AG09319 (cell line): Measurements from ENCODE around the gene MAP3K8.
"Not testable (repeated sequence)": the region's sequence is repeated elsewhere in the genome, so short reads cannot be mapped to it uniquely, and the experiment has no call there.

Experiments used
- DNase-seq: peaks from one replicate; pipeline ENCODE4 v3.0.0-alpha.2; 2010; ENCODE audit warnings: low read depth; ENCODE audit errors: extremely low read depth
- CTCF ChIP-seq: IDR thresholded peaks from 2 replicates; pipeline ENCODE4 v1.5.1; 2011; ENCODE audit warnings: low read depth, mild to moderate bottlenecking, inconsistent platforms, low read length, moderate library complexity

MAP3K8 gene

GRCh38 chr10:30463944-30464451, 30.0 kb downstream of the MAP3K8 start:
- DNase-seq, result no peak
- no peak for TF ChIP-seq CTCF

DNA sequence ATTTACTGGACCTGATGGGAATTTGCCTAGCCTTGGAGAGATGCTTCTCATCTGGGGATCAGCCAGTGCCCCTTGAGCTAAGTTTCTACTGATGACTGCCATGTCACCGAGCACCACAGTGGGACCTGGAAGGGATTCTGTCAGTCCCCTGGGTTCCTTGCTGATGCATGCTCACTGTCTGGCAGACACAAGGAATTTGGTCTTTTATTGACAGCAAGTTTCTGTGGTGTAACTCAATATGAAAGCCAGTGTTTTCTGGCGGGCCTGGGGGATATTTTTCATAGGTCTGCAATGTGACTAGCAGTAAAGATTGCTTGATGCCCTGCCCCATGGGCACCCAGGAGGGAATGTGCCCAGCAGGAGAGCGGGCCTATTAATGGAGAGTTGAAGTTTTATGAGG, 30.7 kb downstream of the MAP3K8 start:
- DNase-seq, result no peak
- no peak for TF ChIP-seq CTCF

GRCh38 chr10:30466445-30466844, 32.5 kb downstream of the MAP3K8 start:
- TF ChIP-seq CTCF, result no peak

DNA sequence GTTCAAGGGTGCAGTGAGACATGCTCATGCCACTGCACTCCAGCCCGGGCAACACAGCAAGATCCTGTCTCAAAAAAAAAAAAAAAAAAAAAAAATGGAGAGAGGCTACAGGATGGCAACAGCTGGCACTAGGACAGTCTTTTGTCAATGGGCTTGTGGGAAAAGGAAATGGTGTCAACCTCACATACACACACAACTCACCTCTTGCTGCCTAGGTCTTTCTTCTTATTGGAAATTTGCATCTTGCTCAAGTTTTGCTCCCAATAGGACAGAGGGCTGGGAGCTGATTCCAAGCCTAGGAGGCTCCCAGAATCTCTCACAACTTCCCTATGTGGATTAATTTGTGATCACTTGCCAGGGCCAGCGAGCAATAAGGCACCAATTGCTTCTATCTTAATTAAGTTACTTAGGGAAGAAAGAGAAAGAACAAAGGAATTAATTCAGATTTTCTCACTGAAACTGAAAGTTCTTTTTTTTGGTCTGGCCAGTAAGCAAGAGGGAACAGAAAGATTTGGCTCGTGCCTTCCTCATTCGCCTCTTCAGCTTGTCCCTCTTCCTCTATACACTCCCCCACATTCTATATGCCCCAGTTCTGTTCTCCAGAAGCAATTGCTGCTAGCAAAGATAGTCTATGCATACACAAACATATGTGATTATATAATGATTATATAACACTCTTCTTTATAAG, 33.8 kb downstream of the MAP3K8 start:
- TF ChIP-seq CTCF, result no peak

More at GRCh38 chr10:30466445-30466844, 32.5 kb downstream of the MAP3K8 start:
- DNase-seq, result no peak

GRCh38 chr10:30472414-30473155, 38.6 kb downstream of the MAP3K8 start:
- no peak for TF ChIP-seq CTCF
- DNase-seq, result no peak

More for the DNA sequence above, 33.8 kb downstream of the MAP3K8 start:
- DNase-seq, result no peak

GRCh38 chr10:30475515-30475914, 41.5 kb downstream of the MAP3K8 start:
- not testable (repeated sequence) for DNase-seq

DNA sequence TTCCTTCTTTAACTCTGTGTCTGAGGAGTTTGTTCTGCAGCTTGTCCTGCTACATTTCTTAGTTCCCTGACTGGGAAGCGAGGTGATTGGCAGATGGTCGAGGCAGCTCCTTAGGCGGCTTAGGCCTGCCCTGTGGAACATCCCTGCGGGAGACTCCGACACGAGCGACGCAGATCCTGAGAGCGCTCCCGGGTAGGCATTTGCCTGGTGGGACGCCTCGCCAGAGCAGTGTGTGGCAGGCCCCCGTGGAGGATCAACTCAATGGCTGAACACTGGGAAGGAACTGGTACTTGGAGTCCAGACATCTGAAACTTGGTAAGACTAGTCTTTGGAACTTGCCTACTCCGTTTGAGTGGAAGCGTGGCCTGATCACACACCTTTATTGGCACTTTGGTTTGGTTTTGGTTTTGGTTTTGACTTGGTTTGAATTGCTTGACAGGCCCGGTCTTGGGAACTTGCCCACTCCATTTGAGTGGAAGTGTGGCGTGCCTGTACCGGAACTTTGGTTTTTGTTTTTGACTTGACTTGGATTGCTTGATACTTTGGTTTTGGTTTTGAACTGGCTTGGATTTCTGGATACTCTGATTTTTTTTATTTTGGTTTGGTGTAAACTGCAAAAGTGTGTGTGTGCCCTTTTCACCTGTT, 42.6 kb downstream of the MAP3K8 start:
- no peak for DNase-seq
- TF ChIP-seq CTCF, result no peak

DNA sequence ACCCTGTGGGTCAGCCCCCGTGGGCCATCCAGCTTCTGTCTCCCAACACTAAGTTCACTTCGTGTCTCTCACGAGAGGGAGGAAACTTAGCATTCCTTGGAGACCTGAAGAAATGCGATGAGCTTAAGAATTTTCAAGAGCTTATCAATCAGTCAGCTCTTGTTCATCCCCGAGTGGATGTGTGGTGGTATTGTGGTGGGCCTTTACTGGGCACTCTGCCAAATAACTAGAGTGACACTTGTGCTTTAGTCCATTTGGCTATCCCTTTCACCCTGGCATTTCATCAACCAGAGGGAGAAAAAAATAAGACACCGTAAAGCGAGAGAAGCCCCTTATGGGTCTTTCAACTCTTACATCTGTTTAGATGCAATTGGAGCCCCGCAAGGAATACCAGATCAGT, 45.5 kb downstream of the MAP3K8 start:
- DNase-seq, result not testable (repeated sequence)
